ENCODE results near the gene HCN2. TPM values are rescaled to one million over a fixed set of nuclear protein-coding genes. Genes with fewer than 3 reads are reported as not detected.

The HCN2 gene
- total and polyA plus RNA-seq, 2 of the 13 experiments (the other 11 are each of a cell fraction or from before 2014, with no cell fraction given): 0.01 TPM; not detected in 1

GRCh38 chr19:584240-585001 is 5.3 kb upstream of the HCN2 start (continued):
- TF ChIP-seq ZNF281 (CRISPR knock-in tag; IDR thresholded peaks at IDR 0.05; ENCODE audit: borderline replicate concordance): peak; percentile 30; the same call in 1 of the 2 replicates
- TF ChIP-seq MBD4 (IDR thresholded peaks at IDR 0.05; ENCODE audit: borderline replicate concordance, low read length): peak; percentile 61; the same call in 1 of the 2 replicates
- TF ChIP-seq, protein P1, sequence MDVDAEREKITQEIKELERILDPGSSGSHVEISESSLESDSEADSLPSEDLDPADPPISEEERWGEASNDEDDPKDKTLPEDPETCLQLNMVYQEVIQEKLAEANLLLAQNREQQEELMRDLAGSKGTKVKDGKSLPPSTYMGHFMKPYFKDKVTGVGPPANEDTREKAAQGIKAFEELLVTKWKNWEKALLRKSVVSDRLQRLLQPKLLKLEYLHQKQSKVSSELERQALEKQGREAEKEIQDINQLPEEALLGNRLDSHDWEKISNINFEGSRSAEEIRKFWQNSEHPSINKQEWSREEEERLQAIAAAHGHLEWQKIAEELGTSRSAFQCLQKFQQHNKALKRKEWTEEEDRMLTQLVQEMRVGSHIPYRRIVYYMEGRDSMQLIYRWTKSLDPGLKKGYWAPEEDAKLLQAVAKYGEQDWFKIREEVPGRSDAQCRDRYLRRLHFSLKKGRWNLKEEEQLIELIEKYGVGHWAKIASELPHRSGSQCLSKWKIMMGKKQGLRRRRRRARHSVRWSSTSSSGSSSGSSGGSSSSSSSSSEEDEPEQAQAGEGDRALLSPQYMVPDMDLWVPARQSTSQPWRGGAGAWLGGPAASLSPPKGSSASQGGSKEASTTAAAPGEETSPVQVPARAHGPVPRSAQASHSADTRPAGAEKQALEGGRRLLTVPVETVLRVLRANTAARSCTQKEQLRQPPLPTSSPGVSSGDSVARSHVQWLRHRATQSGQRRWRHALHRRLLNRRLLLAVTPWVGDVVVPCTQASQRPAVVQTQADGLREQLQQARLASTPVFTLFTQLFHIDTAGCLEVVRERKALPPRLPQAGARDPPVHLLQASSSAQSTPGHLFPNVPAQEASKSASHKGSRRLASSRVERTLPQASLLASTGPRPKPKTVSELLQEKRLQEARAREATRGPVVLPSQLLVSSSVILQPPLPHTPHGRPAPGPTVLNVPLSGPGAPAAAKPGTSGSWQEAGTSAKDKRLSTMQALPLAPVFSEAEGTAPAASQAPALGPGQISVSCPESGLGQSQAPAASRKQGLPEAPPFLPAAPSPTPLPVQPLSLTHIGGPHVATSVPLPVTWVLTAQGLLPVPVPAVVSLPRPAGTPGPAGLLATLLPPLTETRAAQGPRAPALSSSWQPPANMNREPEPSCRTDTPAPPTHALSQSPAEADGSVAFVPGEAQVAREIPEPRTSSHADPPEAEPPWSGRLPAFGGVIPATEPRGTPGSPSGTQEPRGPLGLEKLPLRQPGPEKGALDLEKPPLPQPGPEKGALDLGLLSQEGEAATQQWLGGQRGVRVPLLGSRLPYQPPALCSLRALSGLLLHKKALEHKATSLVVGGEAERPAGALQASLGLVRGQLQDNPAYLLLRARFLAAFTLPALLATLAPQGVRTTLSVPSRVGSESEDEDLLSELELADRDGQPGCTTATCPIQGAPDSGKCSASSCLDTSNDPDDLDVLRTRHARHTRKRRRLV (CRISPR knock-in tag; IDR thresholded peaks at IDR 0.05): peak; percentile 37; the same call in 1 of the 2 replicates
- no peak for TF ChIP-seq SYNCRIP (IDR thresholded peaks at IDR 0.05; ENCODE audit: insufficient read depth, low read depth, low read length)
- TF ChIP-seq IKZF1 (IDR thresholded peaks at IDR 0.05): no peak
- TF ChIP-seq, protein P2, sequence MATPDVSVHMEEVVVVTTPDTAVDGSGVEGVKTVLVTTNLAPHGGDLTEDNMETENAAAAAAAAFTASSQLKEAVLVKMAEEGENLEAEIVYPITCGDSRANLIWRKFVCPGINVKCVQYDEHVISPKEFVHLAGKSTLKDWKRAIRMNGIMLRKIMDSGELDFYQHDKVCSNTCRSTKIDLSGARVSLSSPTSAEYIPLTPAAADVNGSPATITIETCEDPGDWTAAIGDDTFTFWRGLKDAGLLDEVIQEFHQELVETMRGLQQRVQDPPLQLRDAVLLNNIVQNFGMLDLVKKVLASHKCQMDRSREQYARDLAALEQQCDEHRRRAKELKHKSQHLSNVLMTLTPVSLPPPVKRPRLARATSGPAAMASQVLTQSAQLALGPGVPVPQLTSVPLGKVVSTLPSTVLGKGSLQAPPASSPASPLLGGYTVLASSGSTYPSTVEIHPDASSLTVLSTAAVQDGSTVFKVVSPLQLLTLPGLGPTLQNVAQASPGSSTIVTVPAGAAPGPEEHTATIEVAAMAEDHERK (CRISPR knock-in tag; IDR thresholded peaks at IDR 0.05; ENCODE audit: low read depth): no peak
- TF ChIP-seq ISX (CRISPR knock-in tag; conservative IDR thresholded peaks at IDR 0.05): no peak
- no peak; the same call in 1 of the 2 replicates for TF ChIP-seq MEIS2 (CRISPR knock-in tag; IDR thresholded peaks at IDR 0.05)
- TF ChIP-seq ZBTB1 (CRISPR knock-in tag; IDR thresholded peaks at IDR 0.05; ENCODE audit: borderline replicate concordance): 0 out of 2 replicates have a peak, but pooled peaks have one; percentile 20

Data from HepG2 (cell line).